ENCODE measurements around the gene TF. TPM values are rescaled to one million over a fixed set of nuclear protein-coding genes. Genes with fewer than 3 reads are reported as not detected.

TF gene
- total and polyA plus RNA-seq, 12 donors = under 0.01 to 15.5 (median 2.2) TPM; not detected in 1

DNA sequence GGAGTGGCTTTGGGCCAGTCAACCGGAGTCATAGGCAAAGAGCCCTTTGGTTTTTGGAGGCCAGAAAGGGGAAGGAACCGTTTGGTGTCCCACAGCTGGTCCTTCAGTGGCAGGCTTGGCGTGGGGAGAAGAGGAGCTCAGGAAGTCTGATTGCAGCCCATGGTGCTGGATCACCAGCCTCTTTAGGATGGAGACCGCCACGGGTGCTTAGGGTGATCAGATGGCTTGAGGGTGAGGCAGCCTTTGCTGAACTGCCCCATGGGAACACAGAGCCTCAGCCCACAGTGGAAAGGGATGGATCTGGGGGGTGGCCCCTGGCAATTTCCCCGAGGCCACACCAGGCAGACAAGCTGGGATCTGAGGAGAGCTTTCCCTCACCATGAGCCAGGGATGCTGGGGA, 45.8 kb upstream of the TF start:
- intact Hi-C loops (cut with DNase I) = no loop called here
- no peaks in the 10 kb centered on the region for H3K4me1 ChIP-seq (replicated peaks in 1 of 2)
- TF ChIP-seq POLR2A (IDR thresholded peaks at IDR 0.05) (no peak), CTCF (IDR thresholded peaks at IDR 0.05) (no peak)
- H3K36me3 ChIP-seq (replicated peaks in 1 of 2) = no peaks in the 10 kb centered on the region
- H3K27ac ChIP-seq = no peak overlapping the region
- H3K4me3 ChIP-seq = no peak overlapping the region
- no peak for DNase-seq
- 78 to 95% (median 82%) methylated on average over 3 to 6 of the region's 6 CpGs for WGBS, 4 donors
- H3K27me3 ChIP-seq = no peaks in the 10 kb centered on the region
- no peaks in the 10 kb centered on the region for H3K9me3 ChIP-seq (replicated peaks in 1 of 3)

- Histone ChIP-seq H3K9me3 (replicated peaks in 1 of 3) (no peaks in the 10 kb centered on the region), H3K27ac (no peak overlapping the region), H3K4me3 (no peak overlapping the region), H3K36me3 (replicated peaks in 1 of 2) (no peaks in the 10 kb centered on the region), H3K4me1 (replicated peaks in 1 of 2) (no peaks in the 10 kb centered on the region), H3K27me3 (no peaks in the 10 kb centered on the region)
- intact Hi-C loops (cut with DNase I) = no loop called here
- DNase-seq = no peak
- WGBS, 4 donors = 86 to 89% (median 87%) methylated on average over 6 to 7 of the region's 7 CpGs
- no peak for TF ChIP-seq CTCF (IDR thresholded peaks at IDR 0.05)
- no peak for TF ChIP-seq POLR2A (IDR thresholded peaks at IDR 0.05)
These were observed 44.5 kb upstream of the TF start for GRCh38 chr3:133701435-133702358.

GRCh38 chr3:133703915-133704314, 42.3 kb upstream of the TF start:
- H3K4me3 ChIP-seq = no peak overlapping the region
- H3K36me3 ChIP-seq (replicated peaks in 1 of 2) = no peaks in the 10 kb centered on the region
- intact Hi-C loops (cut with DNase I) = no loop called here
- no peaks in the 10 kb centered on the region for H3K4me1 ChIP-seq (replicated peaks in 1 of 2)
- no peak overlapping the region for H3K27ac ChIP-seq
- 59 to 80% (median 73%) methylated on average over 1 of the region's 1 CpG for WGBS, 4 donors
- H3K27me3 ChIP-seq = no peaks in the 10 kb centered on the region
- H3K9me3 ChIP-seq (replicated peaks in 1 of 3) = no peaks in the 10 kb centered on the region
- no peak for TF ChIP-seq POLR2A (IDR thresholded peaks at IDR 0.05)
- TF ChIP-seq CTCF (IDR thresholded peaks at IDR 0.05) = no peak
- no peak for DNase-seq

DNA sequence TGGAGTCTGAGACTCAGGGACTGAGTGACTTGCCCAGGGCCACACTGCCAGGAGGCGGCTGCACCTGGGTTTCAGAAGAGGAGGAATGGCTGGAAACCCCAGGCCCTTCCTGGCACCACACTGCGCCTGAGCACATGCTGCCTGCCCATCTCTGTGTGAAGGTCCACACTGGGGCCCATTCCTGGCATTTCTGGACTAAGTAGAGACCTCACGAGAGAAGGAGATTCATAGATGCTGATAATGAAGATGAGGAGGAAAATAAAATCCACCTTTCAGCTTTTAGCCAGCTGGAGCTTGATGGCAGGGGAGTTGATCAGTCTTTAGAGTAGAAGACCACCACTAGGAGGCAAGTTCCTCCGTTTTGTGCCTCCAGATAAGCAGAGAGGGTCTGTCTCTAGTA, 40.2 kb upstream of the TF start:
- Histone ChIP-seq H3K27me3 (no peaks in the 10 kb centered on the region), H3K27ac (no peak overlapping the region), H3K4me1 (replicated peaks in 1 of 2) (no peaks in the 10 kb centered on the region), H3K36me3 (replicated peaks in 1 of 2) (no peaks in the 10 kb centered on the region), H3K4me3 (no peak overlapping the region), H3K9me3 (replicated peaks in 1 of 3) (no peaks in the 10 kb centered on the region)
- intact Hi-C loops (cut with DNase I) = no loop called here
- TF ChIP-seq POLR2A (IDR thresholded peaks at IDR 0.05) (no peak), CTCF (IDR thresholded peaks at IDR 0.05) (no peak)
- DNase-seq = no peak
- 73 to 77% (median 75%) methylated on average over 3 to 4 of the region's 4 CpGs for WGBS, 4 donors
